Measurements from ENCODE around the gene NYNRIN.

- TF ChIP-seq CTCF (IDR thresholded peaks at IDR 0.05) (no peak), EZH2 (IDR thresholded peaks at IDR 0.05) (no peak)
These were observed 34.0 kb upstream of the NYNRIN start for GRCh38 chr14:24364841-24365240.
